ENCODE measurements around the gene PRSS57. TPM values are rescaled to one million over a fixed set of nuclear protein-coding genes. Genes with fewer than 3 reads are reported as not detected.

Gene PRSS57
- total RNA-seq, 2 donors from 2014 or later, result not detected

DNA sequence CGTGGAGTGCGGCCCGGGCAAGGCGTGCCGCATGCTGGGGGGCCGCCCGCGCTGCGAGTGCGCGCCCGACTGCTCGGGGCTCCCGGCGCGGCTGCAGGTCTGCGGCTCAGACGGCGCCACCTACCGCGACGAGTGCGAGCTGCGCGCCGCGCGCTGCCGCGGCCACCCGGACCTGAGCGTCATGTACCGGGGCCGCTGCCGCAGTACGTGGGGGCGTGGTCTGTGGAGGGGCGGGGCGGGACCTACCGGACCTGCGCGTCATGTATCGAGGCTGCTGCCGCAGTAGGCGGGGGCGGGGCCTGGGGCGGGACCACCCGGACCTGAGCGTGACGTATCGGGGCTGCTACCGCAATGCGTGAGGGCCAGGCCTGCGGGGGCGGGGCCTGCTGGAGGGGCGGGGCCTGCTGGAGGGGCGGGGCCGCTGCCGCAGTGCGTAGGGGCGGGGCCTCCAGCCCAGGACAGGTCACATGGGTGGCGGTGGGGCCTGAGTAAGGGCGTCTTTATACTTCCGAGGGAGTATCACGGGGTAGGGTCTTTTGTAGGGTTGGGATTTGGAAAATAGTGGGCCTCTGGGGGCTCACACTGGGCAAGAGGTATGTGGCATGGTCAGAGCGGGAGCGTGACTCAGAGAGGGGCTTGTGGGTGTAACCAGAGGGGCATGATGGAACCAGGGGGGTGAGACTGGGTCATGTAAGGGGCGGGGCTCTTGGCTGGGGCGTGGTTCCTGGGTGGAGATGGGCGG, 14.8 kb downstream of the PRSS57 start:
- H3K4me3 ChIP-seq, result peak overlapping the region; percentile 58
- TF ChIP-seq, protein P1, sequence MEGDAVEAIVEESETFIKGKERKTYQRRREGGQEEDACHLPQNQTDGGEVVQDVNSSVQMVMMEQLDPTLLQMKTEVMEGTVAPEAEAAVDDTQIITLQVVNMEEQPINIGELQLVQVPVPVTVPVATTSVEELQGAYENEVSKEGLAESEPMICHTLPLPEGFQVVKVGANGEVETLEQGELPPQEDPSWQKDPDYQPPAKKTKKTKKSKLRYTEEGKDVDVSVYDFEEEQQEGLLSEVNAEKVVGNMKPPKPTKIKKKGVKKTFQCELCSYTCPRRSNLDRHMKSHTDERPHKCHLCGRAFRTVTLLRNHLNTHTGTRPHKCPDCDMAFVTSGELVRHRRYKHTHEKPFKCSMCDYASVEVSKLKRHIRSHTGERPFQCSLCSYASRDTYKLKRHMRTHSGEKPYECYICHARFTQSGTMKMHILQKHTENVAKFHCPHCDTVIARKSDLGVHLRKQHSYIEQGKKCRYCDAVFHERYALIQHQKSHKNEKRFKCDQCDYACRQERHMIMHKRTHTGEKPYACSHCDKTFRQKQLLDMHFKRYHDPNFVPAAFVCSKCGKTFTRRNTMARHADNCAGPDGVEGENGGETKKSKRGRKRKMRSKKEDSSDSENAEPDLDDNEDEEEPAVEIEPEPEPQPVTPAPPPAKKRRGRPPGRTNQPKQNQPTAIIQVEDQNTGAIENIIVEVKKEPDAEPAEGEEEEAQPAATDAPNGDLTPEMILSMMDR (IDR thresholded peaks at IDR 0.05), result peak; percentile 24
- no peaks in the 10 kb centered on the region for H3K36me3 ChIP-seq
- H3K4me1 ChIP-seq, result no peaks in the 10 kb centered on the region
- intact Hi-C loops (cut with DNase I), result no loop called here
- peak; percentile 100 for DNase-seq
- peak overlapping the region; percentile 68 to 90 for H3K9ac ChIP-seq (ENCODE audit: low read depth in 2 of 2, low read length in 2 of 2)
- H3K9me3 ChIP-seq, result no peaks in the 10 kb centered on the region
- peaks cover 12% of the 10 kb centered on the region for H3K27me3 ChIP-seq
- peak overlapping the region; percentile 81 for H3K27ac ChIP-seq

DNA sequence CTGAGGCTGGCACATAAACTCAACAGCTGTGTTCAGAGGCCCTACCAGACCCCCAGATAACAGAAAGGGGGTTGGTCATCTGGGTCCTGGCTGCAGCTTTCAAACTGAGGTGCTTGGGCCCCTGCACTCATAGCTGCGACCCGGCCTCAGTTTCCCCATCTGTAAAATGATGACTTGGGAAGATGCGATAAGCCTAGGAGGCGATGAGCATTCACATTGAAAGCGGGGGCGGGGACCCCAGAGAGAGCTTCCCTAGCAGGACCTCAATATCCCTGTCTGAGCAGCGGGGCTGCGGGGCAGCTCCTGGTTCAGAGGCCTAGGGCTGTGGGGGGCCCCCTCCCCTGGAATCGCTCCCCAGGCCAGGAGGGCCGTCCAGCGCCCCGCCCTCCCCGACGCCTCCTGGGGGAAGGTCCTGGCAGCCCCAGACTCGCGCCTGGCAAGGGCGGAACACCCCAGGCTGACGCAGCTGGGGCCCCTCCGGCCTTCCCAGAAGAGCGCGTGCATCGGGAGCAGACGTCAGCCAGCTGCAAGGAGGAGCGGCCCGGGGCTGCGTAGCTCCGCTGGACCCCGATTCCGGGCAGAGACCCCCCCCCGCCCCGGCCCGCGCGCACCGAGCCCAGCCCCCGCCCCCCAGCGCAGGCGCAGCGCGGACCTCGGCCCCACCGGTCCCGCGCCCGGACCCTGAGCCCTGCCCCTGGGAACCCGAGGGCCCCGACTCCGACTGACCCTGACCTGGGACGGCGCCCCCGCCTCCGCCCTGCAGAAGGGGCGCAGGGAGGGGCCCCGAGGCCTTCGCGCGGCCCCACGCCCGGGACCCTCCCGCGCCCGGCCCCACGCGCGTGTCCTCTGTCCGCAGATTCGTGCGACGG, 15.6 kb downstream of the PRSS57 start:
- peaks cover 19% of the 10 kb centered on the region for H3K27me3 ChIP-seq
- peak overlapping the region; percentile 81 for H3K27ac ChIP-seq
- peak overlapping the region; percentile 51 to 90 for H3K9ac ChIP-seq (ENCODE audit: low read depth in 2 of 2, low read length in 2 of 2)
- TF ChIP-seq, protein P1 (IDR thresholded peaks at IDR 0.05), result no peak
- H3K9me3 ChIP-seq, result no peaks in the 10 kb centered on the region
- no peaks in the 10 kb centered on the region for H3K4me1 ChIP-seq
- peak; percentile 58 for DNase-seq
- peak overlapping the region; percentile 58 for H3K4me3 ChIP-seq
- intact Hi-C loops (cut with DNase I), result no loop called here
- no peaks in the 10 kb centered on the region for H3K36me3 ChIP-seq

DNA sequence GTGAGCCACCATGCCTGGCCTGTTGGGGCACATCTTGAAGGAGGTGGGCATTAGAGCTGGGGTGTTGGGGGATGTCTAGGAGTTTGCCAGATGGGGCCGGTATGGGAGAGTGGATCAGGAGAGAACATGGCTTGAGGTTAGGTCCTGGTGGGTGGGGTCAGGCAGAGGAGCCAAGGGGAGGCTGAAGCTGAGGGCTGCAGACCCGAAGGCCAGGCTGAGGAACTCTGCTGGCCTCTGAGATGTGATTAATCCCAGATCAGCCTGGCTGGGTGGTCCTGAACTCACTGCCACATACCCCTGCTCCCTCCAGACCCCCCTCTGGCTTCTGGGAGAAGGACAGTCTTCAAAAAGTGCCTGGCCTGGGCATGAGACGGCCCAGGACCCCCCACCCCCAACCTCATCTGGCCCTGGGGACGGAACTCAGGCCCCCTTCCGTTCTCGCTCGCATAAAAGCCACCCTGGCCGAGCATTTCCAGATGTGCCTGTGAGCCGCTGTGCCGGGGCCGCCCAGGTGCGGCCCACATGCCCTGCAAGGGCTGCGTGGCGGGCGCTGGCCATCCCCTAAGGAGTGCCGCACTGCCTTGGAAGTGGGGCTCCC, 16.4 kb downstream of the PRSS57 start:
- Histone ChIP-seq H3K4me3 (no peak overlapping the region), H3K27me3 (peaks cover 19% of the 10 kb centered on the region), H3K9ac (ENCODE audit: low read depth in 2 of 2, low read length in 2 of 2) (peak overlapping the region; percentile 51 to 74), H3K36me3 (no peaks in the 10 kb centered on the region), H3K4me1 (no peaks in the 10 kb centered on the region), H3K27ac (peak overlapping the region; percentile 81), H3K9me3 (no peaks in the 10 kb centered on the region)
- TF ChIP-seq, protein P1 (IDR thresholded peaks at IDR 0.05), result no peak
- no peak for DNase-seq
- intact Hi-C loops (cut with DNase I), result no loop called here

DNA sequence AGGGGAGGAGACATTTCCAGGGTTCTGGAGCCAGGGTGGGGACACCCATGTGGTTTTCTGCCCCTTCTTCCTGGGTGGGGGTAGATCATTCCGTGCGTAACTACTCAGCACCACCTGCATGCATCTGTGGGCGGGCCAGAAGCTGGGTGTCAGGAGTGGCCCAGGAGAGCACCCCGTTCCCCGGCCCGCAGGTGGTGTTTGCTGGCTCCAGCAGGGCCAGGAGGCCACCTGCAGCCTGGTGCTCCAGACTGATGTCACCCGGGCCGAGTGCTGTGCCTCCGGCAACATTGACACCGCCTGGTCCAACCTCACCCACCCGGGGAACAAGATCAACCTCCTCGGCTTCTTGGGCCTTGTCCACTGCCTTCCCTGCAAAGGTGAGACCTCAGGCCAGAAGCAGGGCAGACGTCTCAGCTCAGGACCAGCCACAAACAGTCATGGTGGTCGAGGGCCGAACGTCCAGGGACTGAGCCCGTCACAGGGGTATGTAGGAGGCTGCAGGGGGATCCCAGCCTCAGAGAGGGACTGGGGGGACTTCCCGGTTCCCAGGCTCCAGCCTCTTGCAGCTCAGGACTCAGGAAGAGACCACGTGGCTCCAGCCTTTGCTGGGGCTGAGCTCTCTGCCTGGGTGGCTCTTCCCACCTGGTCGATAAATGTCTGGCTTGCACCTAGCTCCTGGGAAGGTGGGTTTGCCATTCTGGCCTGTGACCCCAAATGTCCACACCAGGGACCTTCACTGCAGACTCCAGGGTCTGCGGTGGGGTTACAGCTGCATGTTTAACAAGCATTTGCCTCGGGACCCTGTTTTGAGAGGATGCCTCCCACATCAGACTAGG, 17.4 kb downstream of the PRSS57 start:
- Histone ChIP-seq H3K4me1 (no peaks in the 10 kb centered on the region), H3K36me3 (no peaks in the 10 kb centered on the region), H3K9ac (ENCODE audit: low read depth in 2 of 2, low read length in 2 of 2) (peak overlapping the region in 1 of 2 donors; percentile 33), H3K9me3 (no peaks in the 10 kb centered on the region), H3K27me3 (peaks cover 19% of the 10 kb centered on the region), H3K4me3 (no peak overlapping the region), H3K27ac (peak overlapping the region; percentile 62)
- intact Hi-C loops (cut with DNase I), result no loop called here
- no peak for DNase-seq
- TF ChIP-seq, protein P1 (IDR thresholded peaks at IDR 0.05), result no peak

Measured in colonic mucosa (tissue), 4 donors.